ENCODE data around the gene LRPPRC. TPM values are rescaled to one million over a fixed set of nuclear protein-coding genes. Genes with fewer than 3 reads are reported as not detected.

LRPPRC gene
- total and polyA plus RNA-seq, 9 of the 15 experiments (the other 6 are each of a cell fraction or from before 2014, with no cell fraction given): 41.5 to 214 (median 138) TPM

DNA sequence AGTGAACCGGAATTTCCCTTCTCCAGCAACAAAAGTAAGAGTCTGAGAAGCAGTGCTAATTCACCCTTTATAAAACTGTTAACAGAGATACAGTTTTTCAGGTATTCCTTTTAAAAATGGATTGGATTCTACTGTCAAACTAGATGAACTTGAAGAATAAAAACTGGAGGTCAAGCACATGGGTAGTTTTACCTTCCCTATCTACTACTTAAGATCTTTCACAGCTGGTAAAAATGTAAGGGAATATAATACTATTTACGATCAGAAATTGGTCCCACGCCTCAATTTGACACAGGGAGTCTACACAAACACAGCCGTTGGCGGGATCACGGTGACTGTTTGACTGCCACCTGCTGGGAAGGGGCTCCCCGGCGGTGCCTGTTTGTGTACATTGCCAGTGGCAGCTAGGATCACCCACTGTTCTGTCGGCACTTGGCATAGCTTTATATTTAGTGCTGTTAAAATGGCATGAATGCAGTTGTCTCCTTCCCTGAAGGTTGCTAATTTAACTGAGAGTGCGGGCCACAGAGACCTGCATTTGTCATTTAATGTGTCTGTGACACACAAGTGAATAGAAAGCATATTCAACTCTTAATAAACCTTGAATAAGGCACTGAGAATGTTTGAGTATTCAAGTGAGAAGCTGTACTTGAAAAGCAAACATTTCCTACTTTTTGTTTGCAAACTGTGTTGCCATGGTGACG is 97.5 kb downstream of the LRPPRC start (continued):
- TF ChIP-seq, protein P1, sequence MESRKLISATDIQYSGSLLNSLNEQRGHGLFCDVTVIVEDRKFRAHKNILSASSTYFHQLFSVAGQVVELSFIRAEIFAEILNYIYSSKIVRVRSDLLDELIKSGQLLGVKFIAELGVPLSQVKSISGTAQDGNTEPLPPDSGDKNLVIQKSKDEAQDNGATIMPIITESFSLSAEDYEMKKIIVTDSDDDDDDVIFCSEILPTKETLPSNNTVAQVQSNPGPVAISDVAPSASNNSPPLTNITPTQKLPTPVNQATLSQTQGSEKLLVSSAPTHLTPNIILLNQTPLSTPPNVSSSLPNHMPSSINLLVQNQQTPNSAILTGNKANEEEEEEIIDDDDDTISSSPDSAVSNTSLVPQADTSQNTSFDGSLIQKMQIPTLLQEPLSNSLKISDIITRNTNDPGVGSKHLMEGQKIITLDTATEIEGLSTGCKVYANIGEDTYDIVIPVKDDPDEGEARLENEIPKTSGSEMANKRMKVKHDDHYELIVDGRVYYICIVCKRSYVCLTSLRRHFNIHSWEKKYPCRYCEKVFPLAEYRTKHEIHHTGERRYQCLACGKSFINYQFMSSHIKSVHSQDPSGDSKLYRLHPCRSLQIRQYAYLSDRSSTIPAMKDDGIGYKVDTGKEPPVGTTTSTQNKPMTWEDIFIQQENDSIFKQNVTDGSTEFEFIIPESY (CRISPR knock-in tag; IDR thresholded peaks at IDR 0.05): peak; percentile 100

DNA sequence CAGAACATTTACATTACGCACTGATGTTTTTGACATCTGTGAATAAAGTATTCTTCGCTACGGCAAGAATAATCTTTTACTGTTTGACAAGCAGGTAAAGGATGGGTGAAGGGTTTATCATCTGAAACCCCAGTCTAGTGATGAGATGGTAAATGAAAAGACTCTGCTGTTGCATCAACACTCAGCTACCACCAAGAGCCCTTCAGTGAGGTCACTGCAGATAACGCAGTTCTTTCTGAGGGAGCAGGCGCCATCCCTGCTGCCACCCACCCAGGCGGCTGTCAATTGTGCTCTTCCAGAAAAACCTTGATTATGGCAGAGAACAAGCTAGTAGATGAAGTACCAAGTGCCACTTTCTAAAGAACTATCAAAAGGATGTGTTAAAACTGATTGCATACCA is 98.3 kb downstream of the LRPPRC start:
- no peak for ATAC-seq
- Histone ChIP-seq H3K27ac (ENCODE audit: extremely low read depth, low read depth, low read length) (no peak overlapping the region), H3K9me1 (ENCODE audit: control insufficient read depth, insufficient read depth, low read length) (no peaks in the 10 kb centered on the region), H3K4me2 (ENCODE audit: insufficient read depth, low read length) (no peak overlapping the region), H3K79me2 (ENCODE audit: control insufficient read depth, insufficient read depth, low read length) (no peaks in the 10 kb centered on the region), H3K9ac (ENCODE audit: insufficient read depth in 1 of 2, low read depth in 2 of 2, low read length in 2 of 2) (no peak overlapping the region), H4K20me1 (replicated peaks; ENCODE audit: control insufficient read depth, insufficient read depth, low read length) (no peaks in the 10 kb centered on the region), H3K4me3 (no peak overlapping the region), H3K4me1 (replicated peaks in 1 of 2; ENCODE audit: control insufficient read depth in 2 of 2, insufficient read depth in 2 of 2, low read length in 2 of 2) (no peaks in the 10 kb centered on the region; a peak in 2 of 5 replicates), H2AFZ (ENCODE audit: low read depth, low read length) (no peak overlapping the region), H3K36me3 (ENCODE audit: control insufficient read depth, insufficient read depth, low read length) (peaks cover 97% of the 10 kb centered on the region), H3K27me3 (ENCODE audit: control insufficient read depth in 2 of 2, insufficient read depth in 2 of 2, low read length in 2 of 2) (no peaks in the 10 kb centered on the region), H3K9me3 (replicated peaks; ENCODE audit: control insufficient read depth, insufficient read depth, low read depth, low read length) (no peaks in the 10 kb centered on the region)
- in situ Hi-C loops (cut with MboI): no loop called here
- intact Hi-C loops (cut with micrococcal nuclease): no loop called here
- no peak for DNase-seq (ENCODE audit: extremely low read depth in 1 of 4, low spot score in 3 of 4)
- CTCF ChIA-PET (ENCODE audit: low intra/inter-chr PET ratio): no interaction called here
- no peak for FAIRE-seq
- POLR2A ChIA-PET: no interaction called here
- 92% methylated on average over 6 of the region's 6 CpGs for WGBS (ENCODE audit: insufficient coverage, low coverage, missing lambda C conversion rate)
- no peak for TF ChIP-seq NFRKB (IDR thresholded peaks at IDR 0.05; ENCODE audit: low read depth)
- no peak for TF ChIP-seq KAT2B (IDR thresholded peaks at IDR 0.05; ENCODE audit: low read depth, low read length)
- BruUV-seq (replicated peaks): no TSS peak

Measured in K562 (cell line).